Prostate gland (tissue), 2 donors: ENCODE data around the gene TRPM4. TPM values are rescaled to one million over a fixed set of nuclear protein-coding genes. Genes with fewer than 3 reads are reported as not detected.

ENCODE experiments used
- DNase-seq: peaks from one replicate; pipeline ENCODE4 v3.0.0-alpha.2; 2019; ENCODE audit warnings: low spot score
- H3K27ac ChIP-seq, 2 donors: fragments of 200-600 bp; sonication (generic); 2 replicates each; pipeline ENCODE4 v1.5.1; 2017 to 2019
- H3K27me3 ChIP-seq: fragments of 200-600 bp; sonication (generic); replicated peaks from 2 replicates; pipeline ENCODE4 v1.5.1; 2019; ENCODE audit not compliant: insufficient read depth
- H3K36me3 ChIP-seq, 2 donors: fragments of 200-600 bp; sonication (generic); 1 replicate in 1 of 2; 2 replicates in 1 of 2; pipeline versions ENCODE4 v1.5.1 to v1.8.1; 2017 to 2019
- H3K4me1 ChIP-seq: fragments of 200-600 bp; sonication (generic); replicated peaks from 2 replicates; pipeline ENCODE4 v1.5.1; 2019
- H3K4me3 ChIP-seq, 2 donors: fragments of 200-600 bp; sonication (generic); 2 replicates each; pipeline ENCODE4 v1.5.1; 2017 to 2019
- H3K9me3 ChIP-seq: fragments of 200-600 bp; sonication (generic); 2 replicates; pipeline ENCODE4 v1.5.1; 2017
- CTCF ChIP-seq, 4 experiments: fragments of 200-600 bp in 2 of 4; fragments of 450-650 bp in 2 of 4; sonication (generic) in 2 of 4; IDR thresholded peaks; 1 replicate in 3 of 4; 2 replicates in 1 of 4; pipeline ENCODE4 v1.5.1; 2016 to 2019; ENCODE audit warnings: antibody characterized with exemption in 4 of 4, mild to moderate bottlenecking in 2 of 4, moderate library complexity in 2 of 4
- POLR2A ChIP-seq: fragments of 450-650 bp; IDR thresholded peaks from one replicate; pipeline ENCODE4 v1.6.1; 2016; ENCODE audit warnings: antibody characterized with exemption, mild to moderate bottlenecking
- POLR2AphosphoS5 ChIP-seq: sonication (generic); formaldehyde crosslinking; IDR thresholded peaks from one replicate; pipeline ENCODE4 v1.6.1; 2017; ENCODE audit warnings: antibody characterized with exemption
- WGBS: methylation state at CpG from one replicate; pipeline ENCODE4 v1.1.5; 2018; 5-methylcytosine and 5-hydroxymethylcytosine counted together
- intact Hi-C: fragments of 100-400 bp; cut with DNase I; formaldehyde crosslinking; loops from one replicate; pipeline ENCODE4 v1.14.2; 2022
- total RNA-seq, 2 donors: library from RNA; depleted of rRNA; stranded (reverse); fragments of >200 nt; gene quantifications; one replicate each; pipeline ENCODE4 v1.1.0, GENCODE V29; 2016

Gene TRPM4
- total RNA-seq, 2 donors from 2014 or later = 99.0 to 126 TPM

- peaks cover 14% of the 10 kb centered on the region for H3K4me1 ChIP-seq
- no peak for TF ChIP-seq CTCF (IDR thresholded peaks at IDR 0.05)
- no peak for TF ChIP-seq POLR2AphosphoS5
- TF ChIP-seq POLR2A = no peak
- 67% methylated on average over 26 of the region's 26 CpGs for WGBS
- intact Hi-C loops = loop anchor here (5.0 kb wide), 1 partner anchor 34 kb away; no protein-coding TSS in a partner anchor
- no peaks in the 10 kb centered on the region for H3K9me3 ChIP-seq
- peak overlapping the region; percentile 95 to 97 for H3K27ac ChIP-seq
- H3K36me3 ChIP-seq = no peaks in the 10 kb centered on the region
- peak overlapping the region; percentile 55 to 58 for H3K4me3 ChIP-seq
- H3K27me3 ChIP-seq = no peaks in the 10 kb centered on the region
- DNase-seq = no peak
These were observed 39.7 kb upstream of the TRPM4 start for GRCh38 chr19:49117677-49118564.

- Histone ChIP-seq H3K4me3 (peak within 1 kb of the TSS; percentile 55 to 58), H3K27me3 (no peaks in the 10 kb centered on the region), H3K4me1 (peaks cover 14% of the 10 kb centered on the region), H3K9me3 (no peaks in the 10 kb centered on the region), H3K36me3 (no peaks in the 10 kb centered on the region), H3K27ac (peak within 1 kb of the TSS; percentile 95 to 97)
- peak; percentile 94 for DNase-seq
- TF ChIP-seq CTCF (IDR thresholded peaks at IDR 0.05) (peak in 3 of 4 experiments; percentile 14 to 42 (median 31)), POLR2AphosphoS5 (peak; percentile 85), POLR2A (peak; percentile 63)
- intact Hi-C loops = loop anchor here (5.0 kb wide), 1 partner anchor 34 kb away; no protein-coding TSS in a partner anchor
- WGBS = 1% methylated on average over 52 of the region's 85 CpGs
These were observed 38.8 kb upstream of the TRPM4 start, which contains the start of gene C19orf73 for GRCh38 chr19:49118565-49119410. TSS of gene C19orf73 (minus strand) at chr19:49119143. CDS start at chr19:49119022, 121 bp downstream.

GRCh38 chr19:49119411-49120324 lies 37.9 kb upstream of the TRPM4 start, which contains the start of gene PPFIA3:
TSS of gene PPFIA3 (plus strand) at chr19:49119544. CDS start at chr19:49127874, 8,330 bp downstream.
- no peak for TF ChIP-seq CTCF (IDR thresholded peaks at IDR 0.05)
- TF ChIP-seq POLR2AphosphoS5 = no peak
- TF ChIP-seq POLR2A = no peak
- Histone ChIP-seq H3K4me3 (peak within 1 kb of the TSS; percentile 55 to 58), H3K27me3 (no peaks in the 10 kb centered on the region), H3K4me1 (peaks cover 14% of the 10 kb centered on the region), H3K9me3 (no peaks in the 10 kb centered on the region), H3K36me3 (no peaks in the 10 kb centered on the region), H3K27ac (peak within 1 kb of the TSS; percentile 95 to 97)
- peak; percentile 61 for DNase-seq
- under 1% methylated on average over 65 of the region's 90 CpGs for WGBS
- intact Hi-C loops = loop anchor here (5.0 kb wide), 1 partner anchor 33 kb away; no protein-coding TSS in a partner anchor

GRCh38 chr19:49120325-49120683 lies 37.3 kb upstream of the TRPM4 start:
- peak overlapping the region in 1 of 2 donors; percentile 95 for H3K27ac ChIP-seq
- H3K27me3 ChIP-seq = no peaks in the 10 kb centered on the region
- DNase-seq = no peak
- H3K4me3 ChIP-seq = peak overlapping the region; percentile 55 to 58
- no peaks in the 10 kb centered on the region for H3K36me3 ChIP-seq
- no peaks in the 10 kb centered on the region for H3K9me3 ChIP-seq
- no peak for TF ChIP-seq POLR2A
- no peak for TF ChIP-seq POLR2AphosphoS5
- TF ChIP-seq CTCF (IDR thresholded peaks at IDR 0.05) = no peak
- 19% methylated on average over 16 of the region's 16 CpGs for WGBS
- intact Hi-C loops = no loop called here
- peaks cover 14% of the 10 kb centered on the region for H3K4me1 ChIP-seq
